GM23338 (cell line): ENCODE data around the gene ESPL1. TPM values are rescaled to one million over a fixed set of nuclear protein-coding genes. Genes with fewer than 3 reads are reported as not detected.

Source experiments
- ATAC-seq: fragments of 200-7000 bp; cut with Tn5 transposase; 3 replicates; pipeline ENCODE4 v1.9.1; 2020
- DNase-seq: peaks from one replicate; pipeline ENCODE4 v3.0.0-alpha.2; 2015; ENCODE audit warnings: low spot score
- H2AFZ ChIP-seq: fragments of 200-600 bp; sonication (generic); 2 replicates; pipeline ENCODE4 v1.8.0; 2016; ENCODE audit warnings: antibody characterized with exemption, mild to moderate bottlenecking, moderate library complexity
- H3F3A ChIP-seq: fragments of 200-600 bp; sonication (generic); replicated peaks from 2 replicates; pipeline ENCODE4 v1.8.0; 2017; ENCODE audit warnings: antibody characterized with exemption, mixed run types, low read depth
- H3K27ac ChIP-seq: fragments of 200-600 bp; sonication (generic); 2 replicates; pipeline ENCODE4 v1.6.1; 2016; ENCODE audit warnings: low read depth
- H3K27me3 ChIP-seq: fragments of 200-600 bp; sonication (generic); 2 replicates; pipeline ENCODE4 v1.8.0; 2016; ENCODE audit warnings: mild to moderate bottlenecking, mixed run types, moderate library complexity; ENCODE audit not compliant: insufficient read depth
- H3K36me3 ChIP-seq: fragments of 200-600 bp; sonication (generic); 2 replicates; pipeline ENCODE4 v1.8.0; 2016; ENCODE audit warnings: mild to moderate bottlenecking; ENCODE audit not compliant: insufficient read depth
- H3K4me1 ChIP-seq: fragments of 200-600 bp; sonication (generic); 2 replicates; pipeline ENCODE4 v1.8.0; 2016; ENCODE audit warnings: mild to moderate bottlenecking, moderate library complexity; ENCODE audit not compliant: insufficient read depth
- H3K4me2 ChIP-seq: fragments of 200-600 bp; sonication (generic); 2 replicates; pipeline ENCODE4 v1.7.1; 2017; ENCODE audit warnings: mixed run types
- H3K4me3 ChIP-seq: fragments of 200-600 bp; sonication (generic); 2 replicates; pipeline ENCODE4 v1.6.1; 2016; ENCODE audit warnings: mixed run types
- H3K79me2 ChIP-seq: fragments of 200-600 bp; sonication (generic); replicated peaks from 2 replicates; pipeline ENCODE4 v1.8.0; 2017; ENCODE audit warnings: mild to moderate bottlenecking; ENCODE audit not compliant: insufficient read depth
- H3K9me2 ChIP-seq: fragments of 200-600 bp; sonication (generic); 2 replicates; pipeline ENCODE4 v1.8.0; 2017; ENCODE audit not compliant: insufficient read depth
- H4K20me1 ChIP-seq: fragments of 200-600 bp; sonication (generic); replicated peaks from 2 replicates; pipeline ENCODE4 v1.8.0; 2017; ENCODE audit warnings: mild to moderate bottlenecking; ENCODE audit not compliant: insufficient read depth
- H3K27ac Mint-ChIP-seq: 2 replicates; pipeline ENCODE4 v1.8.0; 2020; ENCODE audit warnings: inconsistent platforms, mild to moderate bottlenecking, moderate library complexity, mixed read lengths
- H3K27me3 Mint-ChIP-seq: 3 replicates; pipeline ENCODE4 v1.8.0; 2022; ENCODE audit warnings: low read depth, mild to moderate bottlenecking, moderate library complexity, mixed read lengths, inconsistent platforms; ENCODE audit not compliant: insufficient read depth, poor library complexity
- H3K36me3 Mint-ChIP-seq: 3 replicates; pipeline ENCODE4 v1.8.0; 2021; ENCODE audit warnings: low read depth, mild to moderate bottlenecking, inconsistent platforms, moderate library complexity, mixed read lengths
- H3K4me1 Mint-ChIP-seq: 3 replicates; pipeline ENCODE4 v1.8.0; 2020; ENCODE audit warnings: mild to moderate bottlenecking, inconsistent platforms, mixed read lengths
- H3K4me3 Mint-ChIP-seq: 3 replicates; pipeline ENCODE4 v1.8.0; 2021; ENCODE audit warnings: moderate library complexity, mild to moderate bottlenecking, inconsistent platforms, mixed read lengths
- H3K9me3 Mint-ChIP-seq: 3 replicates; pipeline ENCODE4 v1.8.0; 2020; ENCODE audit warnings: moderate library complexity, mild to moderate bottlenecking, inconsistent platforms, mixed read lengths
- CREB1 ChIP-seq: fragments of 250-450 bp; sonication (Bioruptor Pico); IDR thresholded peaks from 2 replicates; pipeline ENCODE4 v1.5.0; 2020; ENCODE audit warnings: low read depth, mild to moderate bottlenecking, moderate library complexity
- EZH2 ChIP-seq: fragments of 200-600 bp; sonication (generic); IDR thresholded peaks from one replicate; pipeline ENCODE4 v1.8.0; 2017; ENCODE audit warnings: antibody characterized with exemption, mild to moderate bottlenecking, low read depth; ENCODE audit not compliant: unreplicated experiment
- JUNB ChIP-seq: IDR thresholded peaks from one replicate; pipeline ENCODE4 v1.6.1; 2016; ENCODE audit warnings: antibody characterized with exemption; ENCODE audit not compliant: unreplicated experiment
- NANOG ChIP-seq: IDR thresholded peaks from 2 replicates; pipeline ENCODE4 v1.6.1; 2016; ENCODE audit warnings: antibody characterized with exemption, borderline replicate concordance
- POLR2AphosphoS5 ChIP-seq: IDR thresholded peaks from 2 replicates; pipeline ENCODE4 v1.6.1; 2016; ENCODE audit warnings: antibody characterized with exemption, low read depth
- STAT1 ChIP-seq: IDR thresholded peaks from one replicate; pipeline ENCODE4 v1.6.1; 2016; ENCODE audit warnings: antibody characterized with exemption; ENCODE audit not compliant: unreplicated experiment
- ZNF114 ChIP-seq: fragments of 250-450 bp; sonication (Bioruptor Pico); IDR thresholded peaks from 2 replicates; pipeline ENCODE4 v1.5.0; 2020; ENCODE audit warnings: mild to moderate bottlenecking, moderate library complexity
- polyA plus RNA-seq: library from polyadenylated mRNA; unstranded; fragments of >200 nt; fragmentation: Nextera tagmentation; extraction: Ambion mirVana; gene quantifications from 2 replicates; pipeline ENCODE4 v1.2.1, GENCODE V29; 2016
- total RNA-seq: library from RNA; depleted of rRNA; stranded (reverse); fragments of >200 nt; shearing (Covaris generic); gene quantifications from 2 replicates; pipeline ENCODE4 v1.2.3, GENCODE V29; 2014
- TF ChIP-seq, protein P1 (sequence below), 2 experiments: fragments of 200-600 bp in 1 of 2; sonication (generic) in 1 of 2; conservative IDR thresholded peaks; 2 replicates each; pipeline versions ENCODE4 v1.5.1 to v1.6.1; 2016 to 2017; ENCODE audit warnings: antibody characterized with exemption in 2 of 2, low read depth in 2 of 2, mild to moderate bottlenecking in 2 of 2, moderate library complexity in 1 of 2
- TF ChIP-seq, protein P2 (sequence below): fragments of 250-450 bp; sonication (Bioruptor Pico); IDR thresholded peaks from 2 replicates; pipeline ENCODE4 v1.5.0; 2020; ENCODE audit warnings: mild to moderate bottlenecking, moderate library complexity
- TF ChIP-seq, protein P3 (sequence below): IDR thresholded peaks from 2 replicates; pipeline ENCODE4 v1.6.1; 2016; ENCODE audit warnings: antibody characterized with exemption

ESPL1 gene
- total and polyA plus RNA-seq, 2 experiments from 2014 or later: 13.2 to 56.5 TPM

DNA sequence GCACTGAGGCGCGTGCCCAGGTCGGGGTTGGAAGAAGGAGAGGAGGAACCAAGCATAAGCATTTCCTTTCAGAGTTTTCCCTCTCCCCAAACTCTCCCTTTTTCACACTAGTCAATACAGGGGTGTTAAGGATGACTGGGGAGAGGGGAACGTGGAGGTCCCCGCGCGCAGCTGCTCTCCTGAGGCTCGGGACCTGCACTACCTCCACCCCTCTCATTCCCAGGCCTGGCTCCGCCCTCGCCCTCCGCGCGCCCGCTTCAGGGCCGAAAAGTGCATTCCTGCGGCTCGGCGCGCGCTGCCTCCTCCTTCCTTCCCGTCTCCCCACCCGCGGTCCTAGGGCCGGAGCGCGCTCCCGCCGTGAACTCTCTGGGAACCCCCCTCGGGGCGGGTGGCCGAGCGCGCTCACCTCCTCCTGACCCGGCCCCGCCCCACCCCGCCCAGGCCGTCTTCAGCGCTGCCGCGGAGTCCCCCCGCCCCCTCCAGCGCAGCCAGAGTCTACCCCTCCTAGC, 47.4 kb upstream of the ESPL1 start:
- peak overlapping the region; percentile 83 for H3K27ac Mint-ChIP-seq
- peaks cover 37% of the 10 kb centered on the region for H3K27me3 Mint-ChIP-seq
- peaks cover 4% of the 10 kb centered on the region; the same call in 1 of the 3 replicates for H3K9me3 Mint-ChIP-seq
- Histone ChIP-seq H3K27me3 (peaks cover 15% of the 10 kb centered on the region), H2AFZ (peak overlapping the region; percentile 47), H3K36me3 (no peaks in the 10 kb centered on the region; the same call in 1 of the 2 replicates), H3K4me2 (peak overlapping the region; percentile 91), H3K9me2 (no peaks in the 10 kb centered on the region), H3K79me2 (peaks cover 31% of the 10 kb centered on the region), H3K4me1 (peaks cover 63% of the 10 kb centered on the region), H3F3A (peaks cover 44% of the 10 kb centered on the region), H3K4me3 (peak overlapping the region; percentile 95), H3K27ac (peak overlapping the region; percentile 97), H4K20me1 (no peaks in the 10 kb centered on the region)
- DNase-seq (peak; percentile 95), ATAC-seq (peak; percentile 34)
- no peak for TF ChIP-seq JUNB
- peak; percentile 41; the same call in 1 of the 2 replicates for TF ChIP-seq POLR2AphosphoS5
- H3K4me3 Mint-ChIP-seq: peak overlapping the region; percentile 94
- peaks cover 75% of the 10 kb centered on the region for H3K4me1 Mint-ChIP-seq
- peaks cover 5% of the 10 kb centered on the region; the same call in 2 of the 3 replicates for H3K36me3 Mint-ChIP-seq

DNA sequence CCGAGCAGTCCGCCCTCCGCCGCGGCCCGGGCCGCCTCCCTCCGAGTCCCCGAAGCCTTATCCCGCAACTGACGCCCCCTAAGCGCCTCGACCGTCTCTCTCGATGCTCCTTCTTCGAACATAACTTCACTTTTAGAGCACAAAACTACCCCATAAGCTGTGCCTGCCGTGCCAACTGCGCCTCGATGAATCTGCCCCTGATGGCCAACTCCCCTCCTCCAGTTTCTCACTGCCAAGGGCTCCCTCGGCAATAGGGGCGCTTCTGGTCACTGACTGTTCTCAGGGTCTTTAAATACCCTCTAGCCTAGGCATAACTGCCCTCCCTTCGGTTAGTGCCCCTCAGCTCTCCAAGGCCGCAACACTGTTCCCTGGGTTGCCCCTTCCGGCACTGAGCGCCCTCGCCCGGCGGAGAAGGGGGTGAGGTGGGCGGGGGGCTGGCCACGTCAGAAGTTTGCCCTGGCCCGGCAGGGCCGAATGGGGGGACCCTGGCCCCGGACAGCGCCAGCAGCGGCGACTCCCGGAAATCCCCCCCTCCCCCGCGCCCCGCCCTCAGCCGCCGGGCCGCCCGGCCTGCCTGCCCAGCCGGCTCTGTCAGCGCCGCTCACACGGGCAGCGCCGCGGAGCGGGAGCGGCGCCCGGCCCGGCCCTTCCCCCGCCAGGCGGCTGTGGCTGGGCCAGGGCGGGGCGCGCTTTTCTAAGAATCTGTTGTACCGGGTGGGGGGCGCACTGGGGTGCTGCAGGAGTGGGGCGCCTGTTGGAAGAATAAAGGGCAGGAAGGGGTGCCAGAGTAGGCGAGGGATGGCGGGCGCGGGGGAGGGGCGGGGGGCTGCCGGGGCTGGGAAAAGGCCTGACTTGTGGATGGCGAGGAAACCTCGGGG, 46.7 kb upstream of the ESPL1 start:
- peaks cover 71% of the 10 kb centered on the region for H3K4me1 Mint-ChIP-seq
- H3K27me3 ChIP-seq: peaks cover 15% of the 10 kb centered on the region
- DNase-seq (peak; percentile 86), ATAC-seq (peak; percentile 20)
- peaks cover 40% of the 10 kb centered on the region for H3K27me3 Mint-ChIP-seq
- no peaks in the 10 kb centered on the region for H3K9me2 ChIP-seq
- H2AFZ ChIP-seq: peak overlapping the region; percentile 83; the same call in 1 of the 2 replicates
- peak overlapping the region; percentile 83 for H3K27ac Mint-ChIP-seq
- peaks cover 38% of the 10 kb centered on the region for H3F3A ChIP-seq
- H3K27ac ChIP-seq: peak overlapping the region; percentile 97
- no peaks in the 10 kb centered on the region; the same call in 1 of the 2 replicates for H3K36me3 ChIP-seq
- peak overlapping the region; percentile 94 for H3K4me3 Mint-ChIP-seq
- peaks cover 59% of the 10 kb centered on the region for H3K4me1 ChIP-seq
- peak overlapping the region; percentile 95 for H3K4me3 ChIP-seq
- peak overlapping the region; percentile 91 for H3K4me2 ChIP-seq
- H3K36me3 Mint-ChIP-seq: no peaks in the 10 kb centered on the region; the same call in 2 of the 3 replicates
- H4K20me1 ChIP-seq: no peaks in the 10 kb centered on the region
- peaks cover 4% of the 10 kb centered on the region; the same call in 1 of the 3 replicates for H3K9me3 Mint-ChIP-seq
- peaks cover 24% of the 10 kb centered on the region for H3K79me2 ChIP-seq
- no peak for TF ChIP-seq EZH2
- no peak for TF ChIP-seq ZNF114
- TF ChIP-seq NANOG: no peak
- TF ChIP-seq, protein P1, sequence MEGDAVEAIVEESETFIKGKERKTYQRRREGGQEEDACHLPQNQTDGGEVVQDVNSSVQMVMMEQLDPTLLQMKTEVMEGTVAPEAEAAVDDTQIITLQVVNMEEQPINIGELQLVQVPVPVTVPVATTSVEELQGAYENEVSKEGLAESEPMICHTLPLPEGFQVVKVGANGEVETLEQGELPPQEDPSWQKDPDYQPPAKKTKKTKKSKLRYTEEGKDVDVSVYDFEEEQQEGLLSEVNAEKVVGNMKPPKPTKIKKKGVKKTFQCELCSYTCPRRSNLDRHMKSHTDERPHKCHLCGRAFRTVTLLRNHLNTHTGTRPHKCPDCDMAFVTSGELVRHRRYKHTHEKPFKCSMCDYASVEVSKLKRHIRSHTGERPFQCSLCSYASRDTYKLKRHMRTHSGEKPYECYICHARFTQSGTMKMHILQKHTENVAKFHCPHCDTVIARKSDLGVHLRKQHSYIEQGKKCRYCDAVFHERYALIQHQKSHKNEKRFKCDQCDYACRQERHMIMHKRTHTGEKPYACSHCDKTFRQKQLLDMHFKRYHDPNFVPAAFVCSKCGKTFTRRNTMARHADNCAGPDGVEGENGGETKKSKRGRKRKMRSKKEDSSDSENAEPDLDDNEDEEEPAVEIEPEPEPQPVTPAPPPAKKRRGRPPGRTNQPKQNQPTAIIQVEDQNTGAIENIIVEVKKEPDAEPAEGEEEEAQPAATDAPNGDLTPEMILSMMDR (conservative IDR thresholded peaks at IDR 0.05; ENCODE audit: low read depth in 2 of 2): peak; percentile 35 to 65
- TF ChIP-seq STAT1: no peak
- TF ChIP-seq CREB1: peak; percentile 85
- TF ChIP-seq, protein P2, sequence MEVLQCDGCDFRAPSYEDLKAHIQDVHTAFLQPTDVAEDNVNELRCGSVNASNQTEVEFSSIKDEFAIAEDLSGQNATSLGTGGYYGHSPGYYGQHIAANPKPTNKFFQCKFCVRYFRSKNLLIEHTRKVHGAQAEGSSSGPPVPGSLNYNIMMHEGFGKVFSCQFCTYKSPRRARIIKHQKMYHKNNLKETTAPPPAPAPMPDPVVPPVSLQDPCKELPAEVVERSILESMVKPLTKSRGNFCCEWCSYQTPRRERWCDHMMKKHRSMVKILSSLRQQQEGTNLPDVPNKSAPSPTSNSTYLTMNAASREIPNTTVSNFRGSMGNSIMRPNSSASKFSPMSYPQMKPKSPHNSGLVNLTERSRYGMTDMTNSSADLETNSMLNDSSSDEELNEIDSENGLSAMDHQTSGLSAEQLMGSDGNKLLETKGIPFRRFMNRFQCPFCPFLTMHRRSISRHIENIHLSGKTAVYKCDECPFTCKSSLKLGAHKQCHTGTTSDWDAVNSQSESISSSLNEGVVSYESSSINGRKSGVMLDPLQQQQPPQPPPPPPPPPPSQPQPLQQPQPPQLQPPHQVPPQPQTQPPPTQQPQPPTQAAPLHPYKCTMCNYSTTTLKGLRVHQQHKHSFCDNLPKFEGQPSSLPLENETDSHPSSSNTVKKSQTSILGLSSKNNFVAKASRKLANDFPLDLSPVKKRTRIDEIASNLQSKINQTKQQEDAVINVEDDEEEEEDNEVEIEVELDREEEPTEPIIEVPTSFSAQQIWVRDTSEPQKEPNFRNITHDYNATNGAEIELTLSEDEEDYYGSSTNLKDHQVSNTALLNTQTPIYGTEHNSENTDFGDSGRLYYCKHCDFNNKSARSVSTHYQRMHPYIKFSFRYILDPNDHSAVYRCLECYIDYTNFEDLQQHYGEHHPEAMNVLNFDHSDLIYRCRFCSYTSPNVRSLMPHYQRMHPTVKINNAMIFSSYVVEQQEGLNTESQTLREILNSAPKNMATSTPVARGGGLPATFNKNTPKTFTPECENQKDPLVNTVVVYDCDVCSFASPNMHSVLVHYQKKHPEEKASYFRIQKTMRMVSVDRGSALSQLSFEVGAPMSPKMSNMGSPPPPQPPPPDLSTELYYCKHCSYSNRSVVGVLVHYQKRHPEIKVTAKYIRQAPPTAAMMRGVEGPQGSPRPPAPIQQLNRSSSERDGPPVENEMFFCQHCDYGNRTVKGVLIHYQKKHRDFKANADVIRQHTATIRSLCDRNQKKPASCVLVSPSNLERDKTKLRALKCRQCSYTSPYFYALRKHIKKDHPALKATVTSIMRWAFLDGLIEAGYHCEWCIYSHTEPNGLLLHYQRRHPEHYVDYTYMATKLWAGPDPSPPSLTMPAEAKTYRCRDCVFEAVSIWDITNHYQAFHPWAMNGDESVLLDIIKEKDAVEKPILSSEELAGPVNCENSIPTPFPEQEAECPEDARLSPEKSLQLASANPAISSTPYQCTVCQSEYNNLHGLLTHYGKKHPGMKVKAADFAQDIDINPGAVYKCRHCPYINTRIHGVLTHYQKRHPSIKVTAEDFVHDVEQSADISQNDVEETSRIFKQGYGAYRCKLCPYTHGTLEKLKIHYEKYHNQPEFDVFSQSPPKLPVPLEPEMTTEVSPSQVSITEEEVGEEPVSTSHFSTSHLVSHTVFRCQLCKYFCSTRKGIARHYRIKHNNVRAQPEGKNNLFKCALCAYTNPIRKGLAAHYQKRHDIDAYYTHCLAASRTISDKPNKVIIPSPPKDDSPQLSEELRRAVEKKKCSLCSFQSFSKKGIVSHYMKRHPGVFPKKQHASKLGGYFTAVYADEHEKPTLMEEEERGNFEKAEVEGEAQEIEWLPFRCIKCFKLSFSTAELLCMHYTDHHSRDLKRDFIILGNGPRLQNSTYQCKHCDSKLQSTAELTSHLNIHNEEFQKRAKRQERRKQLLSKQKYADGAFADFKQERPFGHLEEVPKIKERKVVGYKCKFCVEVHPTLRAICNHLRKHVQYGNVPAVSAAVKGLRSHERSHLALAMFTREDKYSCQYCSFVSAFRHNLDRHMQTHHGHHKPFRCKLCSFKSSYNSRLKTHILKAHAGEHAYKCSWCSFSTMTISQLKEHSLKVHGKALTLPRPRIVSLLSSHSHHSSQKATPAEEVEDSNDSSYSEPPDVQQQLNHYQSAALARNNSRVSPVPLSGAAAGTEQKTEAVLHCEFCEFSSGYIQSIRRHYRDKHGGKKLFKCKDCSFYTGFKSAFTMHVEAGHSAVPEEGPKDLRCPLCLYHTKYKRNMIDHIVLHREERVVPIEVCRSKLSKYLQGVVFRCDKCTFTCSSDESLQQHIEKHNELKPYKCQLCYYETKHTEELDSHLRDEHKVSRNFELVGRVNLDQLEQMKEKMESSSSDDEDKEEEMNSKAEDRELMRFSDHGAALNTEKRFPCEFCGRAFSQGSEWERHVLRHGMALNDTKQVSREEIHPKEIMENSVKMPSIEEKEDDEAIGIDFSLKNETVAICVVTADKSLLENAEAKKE (CRISPR knock-in tag): no peak
- TF ChIP-seq JUNB: no peak
- TF ChIP-seq POLR2AphosphoS5: peak; percentile 84
- TF ChIP-seq, protein P3, sequence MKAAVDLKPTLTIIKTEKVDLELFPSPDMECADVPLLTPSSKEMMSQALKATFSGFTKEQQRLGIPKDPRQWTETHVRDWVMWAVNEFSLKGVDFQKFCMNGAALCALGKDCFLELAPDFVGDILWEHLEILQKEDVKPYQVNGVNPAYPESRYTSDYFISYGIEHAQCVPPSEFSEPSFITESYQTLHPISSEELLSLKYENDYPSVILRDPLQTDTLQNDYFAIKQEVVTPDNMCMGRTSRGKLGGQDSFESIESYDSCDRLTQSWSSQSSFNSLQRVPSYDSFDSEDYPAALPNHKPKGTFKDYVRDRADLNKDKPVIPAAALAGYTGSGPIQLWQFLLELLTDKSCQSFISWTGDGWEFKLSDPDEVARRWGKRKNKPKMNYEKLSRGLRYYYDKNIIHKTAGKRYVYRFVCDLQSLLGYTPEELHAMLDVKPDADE: peak; percentile 15; the same call in 1 of the 2 replicates
